Neural cell (in vitro differentiated cells): Measurements from ENCODE around the gene GCLM. TPM values are rescaled to one million over a fixed set of nuclear protein-coding genes. Genes with fewer than 3 reads are reported as not detected.

ENCODE experiments used
- H2AFZ ChIP-seq: fragments of 200-600, 300-800 bp; sonication (generic), shearing (Covaris generic); 2 replicates; pipeline ENCODE4 v1.6.0; 2014; ENCODE audit warnings: low read depth, mild to moderate bottlenecking, antibody characterized with exemption, low read length, moderate library complexity
- H3F3A ChIP-seq: fragments of 200-600 bp; shearing (Covaris generic); 2 replicates; pipeline ENCODE4 v1.6.1; 2016; ENCODE audit warnings: mild to moderate bottlenecking, moderate library complexity, mixed read lengths, antibody characterized with exemption, low read length; ENCODE audit not compliant: insufficient read depth, poor library complexity, severe bottlenecking
- H3K27ac ChIP-seq: fragments of 200-600, 300-800 bp; sonication (generic), shearing (Covaris generic); 2 replicates; pipeline ENCODE4 v1.5.1; 2014; ENCODE audit warnings: mild to moderate bottlenecking, low read length, moderate library complexity
- H3K27me3 ChIP-seq: fragments of 300-800, 200-600 bp; sonication (generic), shearing (Covaris generic); 2 replicates; pipeline ENCODE4 v1.6.0; 2014; ENCODE audit warnings: mild to moderate bottlenecking, low read depth, low read length, moderate library complexity; ENCODE audit not compliant: insufficient read depth
- H3K36me3 ChIP-seq: fragments of 300-800, 200-600 bp; sonication (generic), shearing (Covaris generic); 2 replicates; pipeline ENCODE4 v1.5.1; 2014; ENCODE audit warnings: mild to moderate bottlenecking, antibody characterized with exemption, low read length, moderate library complexity; ENCODE audit not compliant: insufficient read depth
- H3K4me2 ChIP-seq: fragments of 300-800, 200-600 bp; sonication (generic), shearing (Covaris generic); 2 replicates; pipeline ENCODE4 v1.6.0; 2014; ENCODE audit warnings: mild to moderate bottlenecking, low read length
- H3K4me3 ChIP-seq: fragments of 300-800, 200-600 bp; sonication (generic), shearing (Covaris generic); 2 replicates; pipeline ENCODE4 v1.5.1; 2014; ENCODE audit warnings: mild to moderate bottlenecking, low read length, moderate library complexity
- H3K79me2 ChIP-seq: fragments of 200-600 bp; shearing (Covaris generic); replicated peaks from 2 replicates; pipeline ENCODE4 v1.6.0; 2014; ENCODE audit warnings: mild to moderate bottlenecking, low read length, moderate library complexity; ENCODE audit not compliant: insufficient read depth
- H3K9ac ChIP-seq: fragments of 300-800, 200-600 bp; sonication (generic), shearing (Covaris generic); 2 replicates; pipeline ENCODE4 v1.6.1; 2016; ENCODE audit warnings: mild to moderate bottlenecking, low read length, mixed read lengths
- H3K9me2 ChIP-seq: fragments of 200-600 bp; shearing (Covaris generic); 2 replicates; pipeline ENCODE4 v1.6.1; 2016; ENCODE audit warnings: mild to moderate bottlenecking, low read length, mixed read lengths; ENCODE audit not compliant: insufficient read depth
- H3K9me3 ChIP-seq: fragments of 200-600, 300-800 bp; sonication (generic), shearing (Covaris generic); 2 replicates; pipeline ENCODE4 v1.6.1; 2016; ENCODE audit warnings: mild to moderate bottlenecking, mixed run types, low read length, moderate library complexity, mixed read lengths
- H4K20me1 ChIP-seq: fragments of 200-600 bp; shearing (Covaris generic); 2 replicates; pipeline ENCODE4 v1.6.1; 2016; ENCODE audit warnings: mild to moderate bottlenecking, mixed run types; ENCODE audit not compliant: insufficient read depth
- CTCF ChIP-seq: fragments of 450-650 bp; IDR thresholded peaks from 2 replicates; pipeline ENCODE4 v1.5.1; 2014; ENCODE audit warnings: antibody characterized with exemption, mild to moderate bottlenecking, moderate library complexity; ENCODE audit not compliant: poor library complexity, severe bottlenecking
- EP300 ChIP-seq: fragments of 450-650 bp; conservative IDR thresholded peaks from 2 replicates; pipeline ENCODE4 v1.6.1; 2014; ENCODE audit warnings: antibody characterized with exemption, mild to moderate bottlenecking, moderate library complexity; ENCODE audit not compliant: poor library complexity, severe bottlenecking
- EZH2 ChIP-seq: fragments of 200-600, 300-800 bp; shearing (Covaris generic), sonication (generic); IDR thresholded peaks from 2 replicates; pipeline ENCODE4 v1.6.1; 2014; ENCODE audit warnings: antibody characterized with exemption, low read length, borderline replicate concordance, mild to moderate bottlenecking; ENCODE audit not compliant: insufficient read depth, poor library complexity, severe bottlenecking
- MXI1 ChIP-seq: fragments of 450-650 bp; conservative IDR thresholded peaks from 2 replicates; pipeline ENCODE4 v1.6.1; 2014; ENCODE audit warnings: antibody characterized with exemption, mild to moderate bottlenecking; ENCODE audit not compliant: poor library complexity, severe bottlenecking
- POLR2AphosphoS5 ChIP-seq: IDR thresholded peaks from 2 replicates; pipeline ENCODE4 v1.6.1; 2012
- RAD21 ChIP-seq: fragments of 450-650 bp; conservative IDR thresholded peaks from 2 replicates; pipeline ENCODE4 v1.6.1; 2014; ENCODE audit warnings: antibody characterized with exemption, mild to moderate bottlenecking, moderate library complexity
- REST ChIP-seq: IDR thresholded peaks from 2 replicates; pipeline ENCODE4 v1.6.1; 2012; ENCODE audit warnings: borderline replicate concordance
- SMC3 ChIP-seq: fragments of 450-650 bp; conservative IDR thresholded peaks from 2 replicates; pipeline ENCODE4 v1.6.1; 2014; ENCODE audit warnings: antibody characterized with exemption, mild to moderate bottlenecking, moderate library complexity; ENCODE audit not compliant: poor library complexity
- TAF1 ChIP-seq: IDR thresholded peaks from 2 replicates; pipeline ENCODE4 v1.6.1; 2012; ENCODE audit warnings: low read depth
- polyA plus RNA-seq: library from polyadenylated mRNA; depleted of rRNA; stranded (reverse); fragments of >200 nt; gene quantifications from 2 replicates; pipeline ENCODE4 v1.2.3, GENCODE V29; 2014

Gene GCLM
- polyA plus RNA-seq, 1 donor from 2014 or later, result 3.7 TPM

GRCh38 chr1:93925206-93925605, 16.0 kb upstream of the GCLM start:
- Histone ChIP-seq H3K4me2 (no peak overlapping the region), H3K9me3 (no peaks in the 10 kb centered on the region), H3K9ac (no peak overlapping the region), H3K9me2 (no peaks in the 10 kb centered on the region), H3K27me3 (no peaks in the 10 kb centered on the region), H3K27ac (no peak overlapping the region), H3K79me2 (no peaks in the 10 kb centered on the region), H2AFZ (no peak overlapping the region), H3K36me3 (no peaks in the 10 kb centered on the region), H3F3A (no peaks in the 10 kb centered on the region), H4K20me1 (no peaks in the 10 kb centered on the region), H3K4me3 (no peak overlapping the region)
- TF ChIP-seq EZH2, result no peak
- no peak for TF ChIP-seq EP300
- no peak for TF ChIP-seq RAD21
- TF ChIP-seq SMC3, result no peak
- no peak for TF ChIP-seq REST
- TF ChIP-seq CTCF, result no peak
- TF ChIP-seq POLR2AphosphoS5, result no peak
- TF ChIP-seq MXI1, result no peak
- TF ChIP-seq TAF1, result no peak

- Histone ChIP-seq H3K79me2 (no peaks in the 10 kb centered on the region), H3K27me3 (no peaks in the 10 kb centered on the region), H3K9me3 (no peaks in the 10 kb centered on the region), H3K9ac (no peak overlapping the region), H3K4me2 (no peak overlapping the region), H2AFZ (no peak overlapping the region), H3K4me3 (no peak overlapping the region), H3K36me3 (no peaks in the 10 kb centered on the region), H3F3A (no peaks in the 10 kb centered on the region), H3K9me2 (no peaks in the 10 kb centered on the region), H4K20me1 (no peaks in the 10 kb centered on the region), H3K27ac (no peak overlapping the region)
- TF ChIP-seq MXI1, result no peak
- TF ChIP-seq TAF1, result no peak
- TF ChIP-seq CTCF, result no peak
- TF ChIP-seq RAD21, result no peak
- no peak for TF ChIP-seq SMC3
- no peak for TF ChIP-seq POLR2AphosphoS5
- TF ChIP-seq EP300, result no peak
- no peak for TF ChIP-seq EZH2
- TF ChIP-seq REST, result no peak
Observed at GRCh38 chr1:93919780-93920179, 10.6 kb upstream of the GCLM start.
